SJSA1 (cell line): Measurements from ENCODE around the gene MPDU1. TPM values are rescaled to one million over a fixed set of nuclear protein-coding genes. Genes with fewer than 3 reads are reported as not detected.

Experiments
- DNase-seq, 2 experiments: peaks; one replicate each; pipeline ENCODE4 v3.0.0-alpha.2; 2015 to 2020; ENCODE audit warnings: low spot score in 2 of 2, low read depth in 1 of 2
- H3K27ac ChIP-seq: fragments of 250-450 bp; sonication (Bioruptor Pico); 2 replicates; pipeline ENCODE4 v1.5.1; 2020; ENCODE audit warnings: mild to moderate bottlenecking, moderate library complexity
- H3K27me3 ChIP-seq: fragments of 250-450 bp; sonication (Bioruptor Pico); replicated peaks from 2 replicates; pipeline ENCODE4 v1.5.1; 2020; ENCODE audit warnings: mild to moderate bottlenecking, moderate library complexity
- H3K36me3 ChIP-seq: fragments of 250-450 bp; sonication (Bioruptor Pico); 2 replicates; pipeline ENCODE4 v1.5.1; 2020; ENCODE audit warnings: mild to moderate bottlenecking
- H3K4me1 ChIP-seq: fragments of 250-450 bp; sonication (Bioruptor Pico); replicated peaks from 2 replicates; pipeline ENCODE4 v1.6.1; 2021; ENCODE audit warnings: mild to moderate bottlenecking
- H3K4me3 ChIP-seq: fragments of 250-450 bp; sonication (Bioruptor Pico); 2 replicates; pipeline ENCODE4 v1.5.1; 2020; ENCODE audit warnings: mild to moderate bottlenecking
- H3K9me3 ChIP-seq: fragments of 250-450 bp; sonication (Bioruptor Pico); replicated peaks from 2 replicates; pipeline ENCODE4 v1.5.1; 2020; ENCODE audit warnings: mild to moderate bottlenecking
- total RNA-seq: library from RNA; depleted of rRNA; stranded (reverse); fragments of >200 nt; shearing (Covaris generic); gene quantifications from 2 replicates; pipeline ENCODE4 v1.2.3, GENCODE V29; 2014

MPDU1 gene
- total RNA-seq, 1 experiment from 2014 or later: 213 TPM

DNA sequence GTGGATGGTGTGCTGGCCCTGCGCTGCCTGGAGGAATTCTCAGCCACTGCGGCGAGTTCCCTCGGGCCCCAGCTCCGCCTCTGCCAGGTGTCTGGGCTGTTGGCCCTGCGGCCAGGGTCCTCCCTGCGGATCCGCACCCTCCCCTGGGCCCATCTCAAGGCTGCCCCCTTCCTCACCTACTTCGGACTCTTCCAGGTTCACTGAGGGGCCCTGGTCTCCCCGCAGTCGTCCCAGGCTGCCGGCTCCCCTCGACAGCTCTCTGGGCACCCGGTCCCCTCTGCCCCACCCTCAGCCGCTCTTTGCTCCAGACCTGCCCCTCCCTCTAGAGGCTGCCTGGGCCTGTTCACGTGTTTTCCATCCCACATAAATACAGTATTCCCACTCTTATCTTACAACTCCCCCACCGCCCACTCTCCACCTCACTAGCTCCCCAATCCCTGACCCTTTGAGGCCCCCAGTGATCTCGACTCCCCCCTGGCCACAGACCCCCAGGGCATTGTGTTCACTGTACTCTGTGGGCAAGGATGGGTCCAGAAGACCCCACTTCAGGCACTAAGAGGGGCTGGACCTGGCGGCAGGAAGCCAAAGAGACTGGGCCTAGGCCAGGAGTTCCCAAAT, 26.4 kb upstream of the MPDU1 start:
- Histone ChIP-seq H3K27ac (no peak overlapping the region), H3K36me3 (peaks cover 4% of the 10 kb centered on the region; the same call in 1 of the 2 replicates), H3K4me1 (peaks cover 7% of the 10 kb centered on the region), H3K27me3 (no peaks in the 10 kb centered on the region), H3K4me3 (no peak overlapping the region), H3K9me3 (no peaks in the 10 kb centered on the region)
- DNase-seq: no peak

DNA sequence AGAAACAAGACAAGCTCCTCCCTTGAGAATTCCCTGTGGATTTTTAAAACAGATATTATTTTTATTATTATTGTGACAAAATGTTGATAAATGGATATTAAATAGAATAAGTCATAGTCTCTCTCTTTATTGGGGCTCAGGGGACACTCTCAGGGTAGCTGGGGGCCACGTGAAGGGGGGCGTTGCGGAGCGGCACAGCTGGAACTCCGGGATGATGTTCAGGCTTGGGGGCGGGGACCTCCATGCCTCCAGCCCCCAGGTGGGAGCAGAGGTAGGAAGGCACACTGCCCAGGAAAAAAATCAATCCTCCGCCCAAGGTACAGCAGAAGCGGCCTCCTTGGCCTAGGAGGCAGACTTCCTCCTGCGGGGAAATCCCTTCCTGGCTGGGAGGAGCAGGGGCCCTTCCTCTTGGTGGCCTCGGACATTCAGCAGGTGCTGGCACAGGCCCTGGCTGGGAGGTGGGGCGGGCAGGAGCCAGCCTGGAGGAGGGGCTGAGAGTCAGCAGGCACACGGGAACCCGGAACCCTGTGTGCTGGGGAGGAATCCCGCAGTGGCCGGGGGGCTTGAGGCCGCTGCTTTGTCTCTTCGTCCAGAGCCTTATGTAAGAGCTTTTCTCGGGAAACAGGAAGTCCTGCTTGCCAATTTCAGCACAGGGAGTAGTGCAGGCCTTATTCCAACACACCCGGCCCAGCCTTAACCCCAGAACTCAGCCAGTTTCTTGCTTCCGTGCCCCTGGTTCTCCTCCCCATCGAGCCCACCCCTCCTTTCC, 25.7 kb upstream of the MPDU1 start:
- no peak overlapping the region for H3K4me3 ChIP-seq
- peaks cover 4% of the 10 kb centered on the region for H3K36me3 ChIP-seq
- H3K27me3 ChIP-seq: no peaks in the 10 kb centered on the region
- no peak overlapping the region for H3K27ac ChIP-seq
- DNase-seq: no peak
- peaks cover 12% of the 10 kb centered on the region for H3K4me1 ChIP-seq
- H3K9me3 ChIP-seq: no peaks in the 10 kb centered on the region

DNA sequence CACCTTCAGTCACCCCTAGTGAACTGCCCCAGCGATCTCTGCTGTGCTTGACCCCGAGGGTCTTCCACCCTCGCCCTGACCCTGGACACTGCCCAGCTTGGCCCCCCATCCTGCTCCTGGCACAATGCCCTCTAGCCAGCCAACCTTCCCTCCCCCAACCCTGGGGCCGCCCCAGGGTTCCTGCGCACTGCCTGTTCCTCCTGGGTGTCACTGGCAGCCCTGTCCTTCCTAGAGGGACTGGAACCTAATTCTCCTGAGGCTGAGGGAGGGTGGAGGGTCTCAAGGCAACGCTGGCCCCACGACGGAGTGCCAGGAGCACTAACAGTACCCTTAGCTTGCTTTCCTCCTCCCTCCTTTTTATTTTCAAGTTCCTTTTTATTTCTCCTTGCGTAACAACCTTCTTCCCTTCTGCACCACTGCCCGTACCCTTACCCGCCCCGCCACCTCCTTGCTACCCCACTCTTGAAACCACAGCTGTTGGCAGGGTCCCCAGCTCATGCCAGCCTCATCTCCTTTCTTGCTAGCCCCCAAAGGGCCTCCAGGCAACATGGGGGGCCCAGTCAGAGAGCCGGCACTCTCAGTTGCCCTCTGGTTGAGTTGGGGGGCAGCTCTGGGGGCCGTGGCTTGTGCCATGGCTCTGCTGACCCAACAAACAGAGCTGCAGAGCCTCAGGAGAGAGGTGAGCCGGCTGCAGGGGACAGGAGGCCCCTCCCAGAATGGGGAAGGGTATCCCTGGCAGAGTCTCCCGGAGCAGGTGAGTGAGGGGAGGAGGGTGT, 24.9 kb upstream of the MPDU1 start, which contains the start of gene TNFSF13:
Gene TNFSF13, plus strand, starts transcription at position 207 of the 776 bp plus-strand sequence. Its CDS starts 290 bp downstream, at position 497.
- no peak within 1 kb of the TSS for H3K27ac ChIP-seq
- H3K4me1 ChIP-seq: peaks cover 14% of the 10 kb centered on the region

DNA sequence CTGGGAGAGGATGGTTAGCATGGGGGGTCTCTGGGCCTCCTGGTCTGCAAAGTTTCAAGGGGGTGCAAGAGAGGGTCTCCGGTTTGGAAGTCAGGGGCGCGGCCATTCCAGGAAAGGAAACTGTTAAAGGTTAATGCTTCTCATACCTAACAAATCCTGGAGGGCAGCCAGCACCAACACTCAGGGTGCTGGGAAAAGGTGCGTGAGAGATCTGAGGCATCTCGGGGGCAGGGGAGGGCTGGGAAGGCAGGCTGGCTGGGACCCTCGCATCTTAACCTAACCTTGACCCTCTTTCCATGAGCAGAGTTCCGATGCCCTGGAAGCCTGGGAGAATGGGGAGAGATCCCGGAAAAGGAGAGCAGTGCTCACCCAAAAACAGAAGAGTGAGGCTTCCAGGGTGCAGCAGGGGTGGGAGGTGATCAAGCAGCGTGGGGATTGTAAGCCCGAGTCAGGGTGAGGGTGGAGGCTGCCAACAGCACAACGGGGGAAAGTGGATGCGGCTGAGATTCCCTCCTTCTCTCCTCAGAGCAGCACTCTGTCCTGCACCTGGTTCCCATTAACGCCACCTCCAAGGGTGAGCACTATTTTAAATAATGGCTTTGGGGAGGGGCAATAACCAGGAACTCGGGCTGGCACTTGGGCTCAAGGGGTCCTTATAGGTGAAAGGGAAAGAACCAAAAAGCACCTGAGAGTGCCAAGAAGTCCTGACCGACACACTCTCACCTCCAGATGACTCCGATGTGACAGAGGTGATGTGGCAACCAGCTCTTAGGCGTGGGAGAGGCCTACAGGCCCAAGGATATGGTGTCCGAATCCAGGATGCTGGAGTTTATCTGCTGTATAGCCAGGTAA, 24.1 kb upstream of the MPDU1 start:
- H3K27me3 ChIP-seq: no peaks in the 10 kb centered on the region
- no peak for DNase-seq
- H3K4me3 ChIP-seq: no peak overlapping the region
- H3K4me1 ChIP-seq: peaks cover 14% of the 10 kb centered on the region
- H3K27ac ChIP-seq: no peak overlapping the region
- H3K36me3 ChIP-seq: peaks cover 19% of the 10 kb centered on the region
- no peaks in the 10 kb centered on the region for H3K9me3 ChIP-seq

More for the DNA sequence above, 24.9 kb upstream of the MPDU1 start, which contains the start of gene TNFSF13:
- Histone ChIP-seq H3K27me3 (no peaks in the 10 kb centered on the region), H3K36me3 (peaks cover 10% of the 10 kb centered on the region), H3K4me3 (no peak within 1 kb of the TSS), H3K9me3 (no peaks in the 10 kb centered on the region)
- DNase-seq: no peak

DNA sequence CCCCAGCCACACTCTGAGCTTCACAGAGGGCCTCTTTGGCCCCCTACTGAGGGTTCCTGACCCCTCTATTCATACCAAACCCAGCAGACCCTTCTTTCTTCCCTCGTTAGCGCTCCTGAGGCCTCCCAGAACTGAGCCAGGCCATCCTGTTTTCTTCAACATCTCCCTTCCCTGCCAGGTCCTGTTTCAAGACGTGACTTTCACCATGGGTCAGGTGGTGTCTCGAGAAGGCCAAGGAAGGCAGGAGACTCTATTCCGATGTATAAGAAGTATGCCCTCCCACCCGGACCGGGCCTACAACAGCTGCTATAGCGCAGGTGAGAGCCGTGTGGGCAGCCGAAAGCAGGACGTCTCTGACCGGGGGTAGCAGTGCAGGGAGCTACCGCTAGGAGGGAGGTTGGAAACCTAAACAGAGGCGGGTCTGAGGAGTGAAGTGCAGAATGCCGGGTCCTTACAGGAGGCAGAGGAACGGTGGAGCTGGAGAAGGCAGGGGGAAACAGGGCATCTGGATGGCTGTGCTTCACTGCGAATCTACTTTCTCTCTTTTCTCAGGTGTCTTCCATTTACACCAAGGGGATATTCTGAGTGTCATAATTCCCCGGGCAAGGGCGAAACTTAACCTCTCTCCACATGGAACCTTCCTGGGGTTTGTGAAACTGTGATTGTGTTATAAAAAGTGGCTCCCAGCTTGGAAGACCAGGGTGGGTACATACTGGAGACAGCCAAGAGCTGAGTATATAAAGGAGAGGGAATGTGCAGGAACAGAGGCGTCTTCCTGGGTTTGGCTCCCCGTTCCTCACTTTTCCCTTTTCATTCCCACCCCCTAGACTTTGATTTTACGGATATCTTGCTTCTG, 23.3 kb upstream of the MPDU1 start:
- Histone ChIP-seq H3K9me3 (no peaks in the 10 kb centered on the region), H3K36me3 (peaks cover 27% of the 10 kb centered on the region), H3K4me1 (peaks cover 14% of the 10 kb centered on the region), H3K4me3 (peak overlapping the region; percentile 75), H3K27ac (no peak overlapping the region), H3K27me3 (no peaks in the 10 kb centered on the region)
- peak in 1 of 2 experiments; percentile 49 for DNase-seq

DNA sequence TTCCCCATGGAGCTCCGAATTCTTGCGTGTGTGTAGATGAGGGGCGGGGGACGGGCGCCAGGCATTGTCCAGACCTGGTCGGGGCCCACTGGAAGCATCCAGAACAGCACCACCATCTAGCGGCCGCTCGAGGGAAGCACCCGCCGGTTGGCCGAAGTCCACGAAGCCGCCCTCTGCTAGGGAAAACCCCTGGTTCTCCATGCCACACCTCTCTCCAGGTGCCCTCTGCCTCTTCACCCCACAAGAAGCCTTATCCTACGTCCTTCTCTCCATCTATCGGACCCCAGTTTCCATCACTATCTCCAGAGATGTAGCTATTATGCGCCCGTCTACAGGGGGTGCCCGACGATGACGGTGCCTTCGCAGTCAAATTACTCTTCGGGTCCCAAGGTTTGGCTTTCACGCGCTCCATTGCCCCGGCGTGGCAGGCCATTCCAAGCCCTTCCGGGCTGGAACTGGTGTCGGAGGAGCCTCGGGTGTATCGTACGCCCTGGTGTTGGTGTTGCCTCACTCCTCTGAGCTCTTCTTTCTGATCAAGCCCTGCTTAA, 22.6 kb upstream of the MPDU1 start:
- Histone ChIP-seq H3K36me3 (peaks cover 31% of the 10 kb centered on the region), H3K27ac (peak overlapping the region; percentile 54), H3K4me3 (peak overlapping the region; percentile 75), H3K4me1 (peaks cover 14% of the 10 kb centered on the region), H3K27me3 (no peaks in the 10 kb centered on the region), H3K9me3 (no peaks in the 10 kb centered on the region)
- peak; percentile 84 to 88 for DNase-seq

DNA sequence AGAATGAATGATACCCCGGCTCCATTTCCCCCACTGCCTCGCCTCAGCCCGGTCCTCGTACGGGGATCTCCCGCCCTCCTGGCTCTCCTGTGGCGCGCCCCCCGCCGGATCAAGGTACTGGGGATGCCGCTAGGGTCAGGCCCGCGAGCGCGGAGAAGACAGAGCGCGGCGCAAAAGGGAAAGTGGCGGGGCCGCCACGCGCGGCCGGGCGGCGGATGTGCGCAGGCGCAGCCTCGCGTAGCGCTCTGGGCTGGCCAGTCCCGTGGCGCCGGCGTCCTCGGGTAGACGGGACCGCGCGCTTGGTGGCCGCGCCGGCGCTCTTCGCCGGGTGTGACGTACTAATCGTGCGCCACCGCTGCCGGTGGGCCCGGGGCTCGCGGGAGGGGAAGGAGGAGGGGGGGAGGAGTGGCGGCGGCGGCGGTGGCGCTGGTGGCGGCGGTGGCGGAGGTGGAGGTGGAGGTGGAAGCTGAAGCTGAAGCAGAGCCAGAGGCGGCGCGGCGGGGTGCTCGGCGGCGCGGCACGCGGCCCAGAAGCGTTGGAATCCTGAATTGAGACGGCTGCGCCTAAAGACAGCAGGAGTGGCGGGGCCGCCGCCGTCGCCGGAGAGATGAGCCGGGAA, 22.0 kb upstream of the MPDU1 start, which contains the start of gene SENP3:
Gene SENP3, plus strand, starts transcription at position 331 of the 619 bp plus-strand sequence. CDS start 1,158 bp downstream, outside the sequence.
- peak within 1 kb of the TSS; percentile 75 for H3K4me3 ChIP-seq
- DNase-seq: peak; percentile 82 to 86
- H3K36me3 ChIP-seq: peaks cover 35% of the 10 kb centered on the region
- peaks cover 14% of the 10 kb centered on the region for H3K4me1 ChIP-seq
- no peaks in the 10 kb centered on the region for H3K27me3 ChIP-seq
- no peaks in the 10 kb centered on the region for H3K9me3 ChIP-seq
- peak within 1 kb of the TSS; percentile 54 for H3K27ac ChIP-seq

DNA sequence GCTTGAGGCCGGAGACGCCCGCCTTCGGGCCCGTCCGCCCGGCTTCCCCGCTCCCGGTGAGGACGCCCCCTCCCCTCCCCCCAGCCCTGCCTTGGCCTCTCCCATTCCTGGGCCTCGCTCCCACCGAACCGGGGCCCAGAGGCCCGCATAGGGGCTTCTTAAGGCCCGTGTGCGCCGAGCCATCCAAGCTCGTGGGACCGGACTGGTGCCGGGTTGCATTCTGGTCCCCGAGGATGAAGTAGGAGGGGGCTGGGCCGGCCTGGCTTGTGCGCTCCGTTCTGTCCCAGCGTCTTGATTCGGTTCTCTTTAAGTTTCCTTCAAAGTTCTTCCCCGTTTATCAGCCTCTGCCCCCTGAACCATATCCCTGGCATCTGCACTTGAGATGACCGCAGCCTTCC, 21.4 kb upstream of the MPDU1 start:
- Histone ChIP-seq H3K9me3 (no peaks in the 10 kb centered on the region), H3K36me3 (peaks cover 40% of the 10 kb centered on the region), H3K27ac (peak overlapping the region; percentile 47), H3K4me3 (peak overlapping the region; percentile 75), H3K4me1 (peaks cover 14% of the 10 kb centered on the region), H3K27me3 (no peaks in the 10 kb centered on the region)
- DNase-seq: no peak

DNA sequence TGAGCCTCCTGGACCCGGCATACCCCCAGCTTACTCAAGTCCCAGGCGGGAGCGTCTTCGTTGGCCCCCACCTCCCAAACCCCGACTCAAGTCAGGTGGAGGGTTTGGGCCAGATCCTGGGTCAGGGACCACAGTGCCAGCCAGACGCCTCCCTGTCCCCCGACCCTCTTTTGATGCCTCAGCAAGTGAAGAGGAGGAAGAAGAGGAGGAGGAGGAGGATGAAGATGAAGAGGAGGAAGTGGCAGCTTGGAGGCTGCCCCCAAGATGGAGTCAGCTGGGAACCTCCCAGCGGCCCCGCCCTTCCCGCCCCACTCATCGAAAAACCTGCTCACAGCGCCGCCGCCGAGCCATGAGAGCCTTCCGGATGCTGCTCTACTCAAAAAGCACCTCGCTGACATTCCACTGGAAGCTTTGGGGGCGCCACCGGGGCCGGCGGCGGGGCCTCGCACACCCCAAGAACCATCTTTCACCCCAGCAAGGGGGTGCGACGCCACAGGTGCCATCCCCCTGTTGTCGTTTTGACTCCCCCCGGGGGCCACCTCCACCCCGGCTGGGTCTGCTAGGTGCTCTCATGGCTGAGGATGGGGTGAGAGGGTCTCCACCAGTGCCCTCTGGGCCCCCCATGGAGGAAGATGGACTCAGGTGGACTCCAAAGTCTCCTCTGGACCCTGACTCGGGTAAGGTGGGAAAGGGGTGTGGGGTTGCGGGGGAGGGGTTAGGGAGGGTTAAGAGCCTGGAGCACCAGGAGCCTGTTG, 20.4 kb upstream of the MPDU1 start:
- Histone ChIP-seq H3K27ac (no peak overlapping the region), H3K36me3 (peaks cover 47% of the 10 kb centered on the region), H3K4me1 (peaks cover 14% of the 10 kb centered on the region), H3K9me3 (no peaks in the 10 kb centered on the region), H3K4me3 (no peak overlapping the region; the same call in 1 of the 2 replicates), H3K27me3 (no peaks in the 10 kb centered on the region)
- no peak for DNase-seq

DNA sequence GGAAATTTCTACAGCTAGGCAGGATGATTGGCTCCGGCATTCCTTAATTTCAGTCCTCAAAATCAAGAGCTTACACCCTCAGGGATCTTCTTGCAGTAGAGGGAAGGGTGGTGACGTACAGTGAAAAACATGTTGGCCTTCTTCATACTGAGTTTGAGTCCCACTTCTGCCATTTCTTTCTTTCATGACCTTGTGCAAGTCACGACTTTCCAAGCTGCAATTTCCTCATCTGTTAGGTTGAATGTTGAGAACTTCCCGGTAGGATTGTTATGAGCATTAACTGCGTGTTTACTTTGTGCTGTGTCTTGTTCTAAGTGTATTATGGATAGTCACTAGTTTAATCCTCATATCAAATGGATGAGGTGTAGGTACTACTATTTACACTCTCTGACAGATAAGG, 14.1 kb upstream of the MPDU1 start:
- H3K9me3 ChIP-seq: no peaks in the 10 kb centered on the region
- H3K4me1 ChIP-seq: peaks cover 6% of the 10 kb centered on the region
- no peak overlapping the region for H3K27ac ChIP-seq
- H3K36me3 ChIP-seq: peaks cover 78% of the 10 kb centered on the region
- no peaks in the 10 kb centered on the region for H3K27me3 ChIP-seq
- no peak for DNase-seq
- H3K4me3 ChIP-seq: no peak overlapping the region

DNA sequence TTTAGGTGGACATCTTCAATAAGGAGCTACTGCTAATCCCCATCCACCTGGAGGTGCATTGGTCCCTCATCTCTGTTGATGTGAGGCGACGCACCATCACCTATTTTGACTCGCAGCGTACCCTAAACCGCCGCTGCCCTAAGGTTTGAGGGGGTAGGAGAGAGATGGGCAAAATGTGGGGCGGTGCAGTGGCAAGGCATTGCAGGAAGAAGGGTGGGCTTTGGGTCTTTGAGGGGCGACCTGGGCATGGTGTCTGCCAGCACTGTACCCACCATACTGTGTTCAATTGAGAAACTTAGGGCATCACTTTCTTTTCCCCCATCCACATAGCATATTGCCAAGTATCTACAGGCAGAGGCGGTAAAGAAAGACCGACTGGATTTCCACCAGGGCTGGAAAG, 13.3 kb upstream of the MPDU1 start:
- Histone ChIP-seq H3K36me3 (peaks cover 78% of the 10 kb centered on the region), H3K4me3 (no peak overlapping the region), H3K4me1 (peaks cover 14% of the 10 kb centered on the region), H3K9me3 (no peaks in the 10 kb centered on the region), H3K27me3 (no peaks in the 10 kb centered on the region), H3K27ac (no peak overlapping the region)
- DNase-seq: no peak
